ENCODE measurements around the gene LUZP1.

Gene LUZP1

GRCh38 chr1:23159963-23160877 lies 8.4 kb downstream of the LUZP1 start:
- no peak for FAIRE-seq
- no peak for DNase-seq (ENCODE audit: insufficient read length, low spot score)

- FAIRE-seq: no peak
- no peak for DNase-seq (ENCODE audit: insufficient read length, low spot score)
These were observed 11.7 kb downstream of the LUZP1 start for GRCh38 chr1:23156940-23157339.

DNA sequence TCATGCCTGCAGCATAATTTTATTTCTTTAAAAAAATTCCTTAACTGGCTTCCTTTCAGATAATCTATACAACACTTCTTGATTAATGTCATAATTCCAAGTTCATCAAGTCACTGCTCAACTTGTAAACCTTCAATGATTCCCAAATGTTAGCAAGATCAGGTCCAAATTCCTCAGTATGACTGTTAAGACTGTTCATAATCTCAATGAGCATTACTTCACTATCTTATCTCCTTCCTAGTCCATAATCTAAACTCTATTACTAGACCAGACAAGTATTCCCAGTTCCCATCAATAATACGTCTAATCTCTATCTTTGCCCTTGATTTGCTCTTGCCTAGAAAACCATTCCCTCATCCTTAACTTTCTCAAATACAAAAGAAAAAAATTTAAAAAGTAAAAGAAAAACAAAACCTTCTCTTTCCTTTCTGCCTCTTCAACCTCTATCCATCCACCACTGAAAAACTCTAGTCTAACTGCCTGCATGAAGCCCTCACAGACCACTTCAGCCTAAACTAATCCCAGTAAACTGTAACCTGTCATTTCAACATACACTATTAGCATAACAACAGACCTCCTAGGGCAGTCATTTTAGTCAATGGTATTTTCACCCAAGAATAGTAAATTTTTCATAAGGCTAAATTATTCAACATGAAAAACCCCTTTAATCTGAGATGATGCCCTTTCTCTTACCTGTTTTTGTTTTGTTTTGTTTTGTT lies 15.5 kb downstream of the LUZP1 start:
- DNase-seq (ENCODE audit: insufficient read length, low spot score) (no peak), FAIRE-seq (no peak)

DNA sequence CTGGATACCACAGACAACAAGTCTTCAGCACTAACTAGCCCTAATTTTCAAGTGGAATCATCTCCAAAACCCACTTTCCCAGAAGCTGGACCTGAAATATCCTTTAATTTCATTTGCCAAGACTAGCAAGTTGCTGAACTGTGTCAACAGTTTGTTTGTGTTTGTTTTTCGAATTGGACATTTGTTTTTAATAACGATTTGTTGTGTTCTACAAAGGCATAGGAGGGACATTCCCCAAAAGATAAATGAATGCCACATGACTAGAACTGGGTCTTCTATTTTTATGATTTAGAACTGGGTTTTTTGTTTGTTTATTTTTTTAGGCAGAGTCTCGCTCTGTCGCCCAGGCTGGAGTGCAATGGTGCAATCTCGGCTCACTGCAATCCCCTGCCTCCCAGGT lies 17.9 kb downstream of the LUZP1 start:
- DNase-seq (ENCODE audit: insufficient read length, low spot score) (no peak), FAIRE-seq (no peak)

DNA sequence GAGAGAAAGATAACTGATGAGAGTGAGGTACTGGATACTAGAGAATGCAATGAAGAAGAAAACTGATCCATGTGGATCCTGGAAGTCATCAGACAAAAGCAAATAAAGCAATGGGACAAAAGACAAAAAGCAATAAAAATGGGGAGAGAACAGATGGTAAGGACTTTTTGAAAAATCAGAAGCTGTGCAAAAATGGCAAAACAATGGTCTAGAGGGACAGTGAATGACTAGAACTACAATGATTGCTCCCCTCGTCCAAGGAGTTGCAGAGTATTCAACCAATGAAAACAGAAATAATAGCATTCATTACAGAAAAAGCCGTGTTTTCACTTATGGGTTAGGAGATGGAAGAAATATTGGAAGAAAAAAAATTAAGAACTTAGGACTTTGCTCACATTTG lies 18.5 kb downstream of the LUZP1 start:
- FAIRE-seq: no peak
- DNase-seq (ENCODE audit: insufficient read length, low spot score): no peak

GRCh38 chr1:23149114-23149513 lies 19.5 kb downstream of the LUZP1 start:
- DNase-seq (ENCODE audit: insufficient read length, low spot score): no peak
- no peak for FAIRE-seq

DNA sequence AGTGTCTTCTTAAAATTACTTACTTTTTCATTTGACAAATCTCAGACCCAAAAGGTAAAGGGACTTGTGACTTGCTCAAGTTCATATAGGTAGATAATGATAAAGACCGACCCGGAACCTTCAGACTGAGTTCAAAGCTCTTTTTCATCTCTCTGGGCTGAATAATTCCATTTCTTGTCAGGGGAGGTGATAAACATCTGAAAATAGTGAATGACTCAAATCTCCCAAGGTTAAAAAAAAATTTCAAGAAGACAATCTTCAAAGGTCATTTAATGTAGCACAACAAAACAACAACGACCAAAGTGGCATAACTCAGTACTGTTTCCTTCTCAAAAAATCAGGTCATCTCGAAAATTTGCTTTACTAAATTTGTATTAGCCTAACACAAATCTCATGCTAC lies 20.6 kb downstream of the LUZP1 start:
- DNase-seq (ENCODE audit: insufficient read length, low spot score): no peak
- FAIRE-seq: no peak

GRCh38 chr1:23140940-23141596 lies 27.6 kb downstream of the LUZP1 start:
- no peak for FAIRE-seq
- DNase-seq (ENCODE audit: insufficient read length, low spot score): no peak

- DNase-seq (ENCODE audit: insufficient read length, low spot score): no peak
- FAIRE-seq: no peak
These were observed 33.4 kb downstream of the LUZP1 start for GRCh38 chr1:23135268-23135667.

- DNase-seq (ENCODE audit: insufficient read length, low spot score) (no peak), FAIRE-seq (no peak)
These were observed 34.6 kb downstream of the LUZP1 start for GRCh38 chr1:23134055-23134454.

- DNase-seq (ENCODE audit: insufficient read length, low spot score) (no peak), FAIRE-seq (no peak)
These were observed 35.1 kb downstream of the LUZP1 start for GRCh38 chr1:23133587-23133986.

- no peak for DNase-seq (ENCODE audit: insufficient read length, low spot score)
These were observed 36.6 kb downstream of the LUZP1 start for GRCh38 chr1:23132033-23132432.

DNA sequence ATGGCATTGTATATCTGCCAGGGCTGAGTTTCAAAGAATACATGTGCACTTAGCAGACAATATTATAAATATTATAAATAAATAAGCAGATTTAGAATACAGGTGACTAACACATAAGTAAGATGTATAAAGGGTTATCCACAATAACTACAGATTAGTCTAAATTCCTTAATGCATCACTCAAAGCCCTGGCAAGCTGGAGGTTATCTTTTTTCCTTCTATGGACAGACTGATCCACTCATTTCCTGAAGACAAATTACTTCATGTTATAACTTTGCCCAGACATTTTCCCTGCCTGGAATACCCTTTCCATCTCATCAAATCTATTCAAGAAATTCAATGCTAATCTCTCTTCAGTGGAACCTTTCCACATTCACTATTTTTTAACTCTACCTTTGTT lies 38.8 kb downstream of the LUZP1 start:
- DNase-seq (ENCODE audit: insufficient read length, low spot score) (no peak), FAIRE-seq (no peak)

More at GRCh38 chr1:23132033-23132432, 36.6 kb downstream of the LUZP1 start:
- no peak for FAIRE-seq

- DNase-seq (ENCODE audit: insufficient read length, low spot score): no peak
- no peak for FAIRE-seq
These were observed 41.9 kb downstream of the LUZP1 start for GRCh38 chr1:23126801-23127200.

DNA sequence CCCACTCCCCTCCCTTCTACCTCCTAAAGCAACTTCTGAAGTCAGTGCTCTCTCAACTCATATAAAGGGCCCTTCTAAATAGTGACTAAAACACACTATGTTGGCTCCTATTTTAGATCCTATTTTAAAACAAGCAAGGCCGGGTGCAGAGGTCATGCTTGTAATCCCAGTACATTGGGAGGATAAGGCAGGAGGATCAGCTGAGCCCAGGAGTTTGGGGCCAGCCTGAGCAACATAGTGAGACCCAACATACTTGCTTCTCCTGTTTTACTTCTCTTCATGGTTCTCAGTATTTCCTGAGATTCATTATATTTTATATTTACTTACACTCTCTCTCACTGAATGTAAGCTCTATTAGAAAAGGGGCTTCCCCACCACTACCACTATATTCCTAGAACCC lies 42.5 kb downstream of the LUZP1 start:
- FAIRE-seq (no peak), DNase-seq (ENCODE audit: insufficient read length, low spot score) (no peak)

DNA sequence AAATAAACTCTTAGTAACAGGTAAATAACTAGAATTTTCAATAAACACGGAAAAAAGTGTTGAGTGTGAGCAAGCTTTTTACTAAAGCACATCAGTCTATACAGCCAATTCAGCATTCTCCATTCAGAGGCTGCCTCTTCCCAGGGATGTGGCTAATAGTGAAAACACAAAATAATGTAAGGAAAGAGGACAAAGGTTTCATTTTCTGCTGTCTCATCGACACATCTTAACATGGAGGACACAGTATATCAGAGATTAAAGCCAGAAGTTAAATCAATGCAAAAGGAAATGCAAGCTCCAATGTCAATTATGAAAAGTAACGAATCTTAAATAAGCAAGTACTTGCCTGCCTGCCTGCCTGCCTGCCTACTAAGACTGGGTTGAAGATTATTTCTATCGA lies 43.2 kb downstream of the LUZP1 start:
- no peak for FAIRE-seq

DNA sequence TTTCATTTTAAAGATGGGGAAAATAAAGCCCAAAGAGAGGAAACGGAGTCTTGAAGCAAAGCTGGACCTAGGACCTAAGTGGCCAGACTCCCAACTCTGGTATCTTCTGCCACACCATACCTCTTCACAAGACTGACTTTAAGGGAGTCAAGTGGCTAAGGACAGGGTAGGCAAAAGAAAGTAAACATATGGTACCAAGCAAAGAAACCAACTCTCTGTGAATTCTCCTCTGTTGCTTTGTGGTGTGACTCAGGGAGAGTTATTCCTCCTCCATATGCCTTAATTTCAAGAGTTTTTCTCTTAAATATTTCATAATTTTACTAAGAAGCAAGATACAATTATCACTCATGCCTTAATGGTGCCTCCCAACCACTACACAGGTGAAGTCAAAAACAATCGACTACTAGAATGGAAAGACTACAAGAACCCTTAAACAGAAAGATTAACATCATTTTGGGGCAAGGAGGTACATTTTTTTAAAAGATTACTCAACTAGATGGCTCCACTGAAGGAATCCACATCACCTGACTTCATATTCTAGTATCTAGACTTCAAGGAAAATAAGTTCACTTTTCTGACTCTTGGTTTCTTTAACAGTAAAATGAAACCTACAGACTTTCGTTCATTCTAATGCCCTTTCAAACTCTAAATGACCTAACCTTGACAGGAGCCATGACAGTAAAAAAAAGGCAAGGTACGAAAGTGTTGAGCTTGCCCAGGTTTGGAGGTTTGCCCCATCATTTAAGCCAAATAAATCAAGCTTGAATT lies 44.2 kb downstream of the LUZP1 start:
- no peak for FAIRE-seq
- no peak for DNase-seq (ENCODE audit: insufficient read length, low spot score)

More for the DNA sequence above, 43.2 kb downstream of the LUZP1 start:
- no peak for DNase-seq (ENCODE audit: insufficient read length, low spot score)

DNA sequence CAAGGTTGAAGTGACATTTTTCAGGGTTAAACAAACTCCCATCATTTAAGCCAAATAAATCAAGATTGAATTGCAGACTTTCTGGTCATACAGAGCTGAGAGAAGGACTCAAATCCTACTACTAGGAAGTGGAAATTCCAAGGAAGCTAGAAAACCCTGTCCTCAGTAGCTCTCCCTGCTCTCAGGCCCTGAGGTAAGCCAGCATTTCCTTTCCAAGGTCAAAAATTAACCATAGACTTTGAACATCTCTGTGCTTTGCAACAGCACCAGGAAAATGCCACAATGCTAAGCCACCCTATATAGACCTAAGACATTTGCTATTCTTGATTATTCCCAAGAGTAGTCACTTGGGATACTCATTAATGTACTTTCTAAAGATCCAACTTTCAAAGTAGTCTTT lies 45.1 kb downstream of the LUZP1 start:
- DNase-seq (ENCODE audit: insufficient read length, low spot score): no peak
- no peak for FAIRE-seq

DNA sequence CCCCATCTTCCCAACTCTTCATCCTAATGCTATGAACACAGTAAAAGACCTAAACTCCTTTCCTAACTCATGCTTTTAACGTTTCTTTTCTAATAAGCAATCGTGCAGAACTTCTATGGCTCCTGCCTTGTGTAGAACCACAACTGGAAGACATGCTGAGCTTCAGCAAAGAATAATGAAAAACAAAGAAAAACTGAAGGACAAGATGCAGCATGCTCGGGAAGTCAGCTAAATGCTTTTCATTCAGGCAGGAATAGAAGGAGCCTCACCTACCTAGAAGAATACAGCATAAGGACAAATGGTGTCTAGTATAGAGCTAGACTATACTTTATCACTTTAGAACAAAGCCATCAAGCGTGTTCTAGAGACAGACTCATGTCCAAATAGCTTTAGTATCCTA lies 45.9 kb downstream of the LUZP1 start:
- DNase-seq (ENCODE audit: insufficient read length, low spot score) (no peak), FAIRE-seq (no peak)

- no peak for DNase-seq (ENCODE audit: insufficient read length, low spot score)
- FAIRE-seq: no peak
These were observed 46.5 kb downstream of the LUZP1 start for GRCh38 chr1:23122023-23122748.

Measured in HTR-8/SVneo (cell line).